Gastrocnemius medialis (tissue), 4 donors: ENCODE measurements around the gene RPL32. TPM values are rescaled to one million over a fixed set of nuclear protein-coding genes. Genes with fewer than 3 reads are reported as not detected.
"Not testable (repeated sequence)": the region's sequence is repeated elsewhere in the genome, so short reads cannot be mapped to it uniquely, and the experiment has no call there.

ENCODE experiments used
- ATAC-seq, 2 donors: fragments of 150-250 bp; one replicate each; pipeline ENCODE4 v1.9.1; 2016
- DNase-seq, 2 donors: peaks; one replicate each; pipeline ENCODE4 v3.0.0-alpha.2; 2019
- H3K27ac ChIP-seq, 4 donors: fragments of 200-600 bp; sonication (generic); 1 replicate in 1 of 4; 2 replicates in 3 of 4; pipeline ENCODE4 v1.5.1; 2016 to 2018; ENCODE audit warnings: mild to moderate bottlenecking in 2 of 4, moderate library complexity in 1 of 4
- H3K27me3 ChIP-seq, 3 donors: fragments of 200-600 bp; sonication (generic) in 2 of 3; 1 replicate in 1 of 3; 2 replicates in 2 of 3; pipeline versions ENCODE4 v1.5.1 to v1.6.0; 2016 to 2019; ENCODE audit warnings: mild to moderate bottlenecking in 1 of 3, moderate library complexity in 1 of 3
- H3K36me3 ChIP-seq, 2 donors: fragments of 200-600 bp; sonication (generic) in 1 of 2; one replicate each; pipeline ENCODE4 v1.5.1; 2017 to 2018
- H3K4me1 ChIP-seq, 2 donors: fragments of 200-600 bp; sonication (generic) in 1 of 2; one replicate each; pipeline ENCODE4 v1.5.1; 2016 to 2017; ENCODE audit warnings: mild to moderate bottlenecking in 2 of 2
- H3K4me3 ChIP-seq, 4 donors: fragments of 200-600 bp; sonication (generic) in 3 of 4; 1 replicate in 1 of 4; 2 replicates in 3 of 4; pipeline ENCODE4 v1.5.1; 2016 to 2019; ENCODE audit warnings: mild to moderate bottlenecking in 2 of 4
- H3K9me3 ChIP-seq, 3 donors: fragments of 200-600 bp; sonication (generic) in 2 of 3; 1 replicate in 1 of 3; 2 replicates in 2 of 3; pipeline ENCODE4 v1.5.1; 2016 to 2019
- CTCF ChIP-seq, 5 experiments: fragments of 450-650 bp in 3 of 5; fragments of 200-600 bp in 2 of 5; sonication (generic) in 2 of 5; IDR thresholded peaks in 4 of 5; conservative IDR thresholded peaks in 1 of 5; 1 replicate in 4 of 5; 2 replicates in 1 of 5; pipeline ENCODE4 v1.5.1; 2016 to 2019; ENCODE audit warnings: antibody characterized with exemption in 5 of 5, mild to moderate bottlenecking in 3 of 5, moderate library complexity in 3 of 5
- POLR2A ChIP-seq, 2 donors: fragments of 450-650 bp; IDR thresholded peaks; one replicate each; pipeline ENCODE4 v1.6.1; 2017; ENCODE audit warnings: antibody characterized with exemption in 2 of 2, mild to moderate bottlenecking in 2 of 2, moderate library complexity in 2 of 2
- in situ Hi-C, 4 donors: fragments of 200-750 bp; cut with MboI; loops; one replicate each; pipeline versions ENCODE4 v1.15.0 to v1.8.0; 2017; ENCODE audit warnings: low sequenced_read_pairs in 4 of 4
- intact Hi-C: fragments of 100-400 bp; cut with DNase I; formaldehyde crosslinking; loops from one replicate; pipeline ENCODE4 v1.15.1; 2023; ENCODE audit warnings: low total_unique reads
- total RNA-seq, 4 donors: library from RNA; depleted of rRNA; stranded (reverse); fragments of >200 nt; gene quantifications; one replicate each; pipeline versions ENCODE4 v1.1.0 to v1.2.3, GENCODE V29; 2016

RPL32 gene
- total RNA-seq, 4 donors from 2014 or later = 765 to 1,204 (median 990) TPM

- H3K27ac ChIP-seq, H3K36me3 ChIP-seq, H3K4me1 ChIP-seq, intact Hi-C loops, H3K4me3 ChIP-seq, H3K27me3 ChIP-seq, H3K9me3 ChIP-seq, in situ Hi-C loops: not testable (repeated sequence)
- peak in 1 of 2 donors; percentile 35 for ATAC-seq
- peak; percentile 50 to 66 for DNase-seq
- TF ChIP-seq CTCF (IDR thresholded peaks at IDR 0.05 in 4 of 5, conservative IDR thresholded peaks at IDR 0.05 in 1 of 5) = peak in 3 of 5 experiments; percentile 22 to 57 (median 40)
These were observed 54.0 kb downstream of the RPL32 start for GRCh38 chr3:12787346-12787745.

DNA sequence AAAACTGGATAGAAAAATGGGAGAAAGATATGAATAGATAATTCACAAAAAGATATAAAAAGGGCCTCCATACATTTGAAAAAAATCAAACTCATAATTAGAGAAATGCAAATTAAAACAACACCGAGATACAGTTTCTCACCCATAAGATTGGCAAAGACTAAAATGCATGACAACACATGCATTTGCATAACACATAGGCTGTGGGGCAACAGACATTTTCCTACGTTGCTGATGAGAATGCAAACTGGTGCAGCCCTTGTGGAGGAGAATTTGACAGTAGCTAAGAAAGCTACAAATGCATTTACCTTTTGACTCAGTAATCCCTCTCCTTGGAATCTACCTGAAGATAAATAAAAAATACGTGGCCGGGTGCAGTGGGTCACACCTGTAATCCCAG is 56.3 kb downstream of the RPL32 start:
- no peak for ATAC-seq
- TF ChIP-seq POLR2A (IDR thresholded peaks at IDR 0.05) (no peak), CTCF (IDR thresholded peaks at IDR 0.05 in 4 of 5, conservative IDR thresholded peaks at IDR 0.05 in 1 of 5) (no peak)
- DNase-seq = no peak
- H3K27me3 ChIP-seq = no peaks in the 10 kb centered on the region
- no peak overlapping the region for H3K27ac ChIP-seq
- H3K9me3 ChIP-seq = no peaks in the 10 kb centered on the region
- in situ Hi-C loops = no loop called here
- H3K4me3 ChIP-seq = no peak overlapping the region
- intact Hi-C loops = no loop called here
- peaks cover 0 to 4% of the 10 kb centered on the region in 2 donors for H3K4me1 ChIP-seq
- H3K36me3 ChIP-seq = no peaks in the 10 kb centered on the region

Other genes with a start within 250 kb of the RPL32 start
- 100 to 1,000 TPM; 212 to 346 (median 246) TPM for gene RAF1, start 177.4 kb downstream of the RPL32 start, total RNA-seq
- 1 to 10 TPM in 1 of 4 donors, under 1 TPM in 1, not detected in 2; 0.62 to 1.2 TPM for gene TMEM40, start 82.3 kb downstream of the RPL32 start, total RNA-seq
- 100 to 1,000 TPM; 133 to 308 (median 181) TPM for gene CAND2, start 44.9 kb downstream of the RPL32 start, total RNA-seq
- gene IQSEC1, start 231.9 kb upstream of the RPL32 start, total RNA-seq = 10 to 100 TPM; 15.2 to 31.3 (median 28.0) TPM